Ascending aorta (tissue), 2 donors: ENCODE measurements around the gene TMEM135. TPM values are rescaled to one million over a fixed set of nuclear protein-coding genes. Genes with fewer than 3 reads are reported as not detected.

Source experiments
- DNase-seq, 2 donors: peaks; one replicate each; pipeline ENCODE4 v3.0.0-alpha.2; 2019; ENCODE audit warnings: low spot score in 2 of 2
- H3K27ac ChIP-seq, 2 donors: fragments of 200-600 bp; sonication (generic); one replicate each; pipeline ENCODE4 v1.5.1; 2016 to 2017; ENCODE audit warnings: mild to moderate bottlenecking in 1 of 2
- H3K27me3 ChIP-seq: fragments of 200-600 bp; sonication (generic); one replicate; pipeline ENCODE4 v1.5.1; 2017
- H3K36me3 ChIP-seq, 2 donors: fragments of 200-600 bp; sonication (generic); one replicate each; pipeline ENCODE4 v1.5.1; 2016
- H3K4me1 ChIP-seq, 2 donors: fragments of 200-600 bp; sonication (generic); one replicate each; pipeline ENCODE4 v1.5.1; 2016 to 2017; ENCODE audit warnings: mild to moderate bottlenecking in 1 of 2
- H3K4me3 ChIP-seq, 2 donors: fragments of 200-600 bp; sonication (generic); one replicate each; pipeline ENCODE4 v1.5.1; 2016 to 2017; ENCODE audit warnings: mild to moderate bottlenecking in 1 of 2
- H3K9me3 ChIP-seq, 2 donors: fragments of 200-600 bp; sonication (generic); one replicate each; pipeline ENCODE4 v1.5.1; 2016
- CTCF ChIP-seq, 3 experiments: fragments of 200-600 bp in 2 of 3; fragments of 450-650 bp in 1 of 3; sonication (generic) in 2 of 3; IDR thresholded peaks; one replicate each; pipeline ENCODE4 v1.5.1; 2016 to 2019; ENCODE audit warnings: antibody characterized with exemption in 3 of 3, mild to moderate bottlenecking in 1 of 3, moderate library complexity in 1 of 3
- intact Hi-C: fragments of 100-400 bp; cut with DNase I; formaldehyde crosslinking; loops from one replicate; pipeline ENCODE4 v1.15.1; 2023
- total RNA-seq: library from RNA; depleted of rRNA; stranded (reverse); fragments of >200 nt; gene quantifications from one replicate; pipeline ENCODE4 v1.1.0, GENCODE V29; 2016

TMEM135 gene
- total RNA-seq, 1 donor from 2014 or later, result 18.4 TPM

DNA sequence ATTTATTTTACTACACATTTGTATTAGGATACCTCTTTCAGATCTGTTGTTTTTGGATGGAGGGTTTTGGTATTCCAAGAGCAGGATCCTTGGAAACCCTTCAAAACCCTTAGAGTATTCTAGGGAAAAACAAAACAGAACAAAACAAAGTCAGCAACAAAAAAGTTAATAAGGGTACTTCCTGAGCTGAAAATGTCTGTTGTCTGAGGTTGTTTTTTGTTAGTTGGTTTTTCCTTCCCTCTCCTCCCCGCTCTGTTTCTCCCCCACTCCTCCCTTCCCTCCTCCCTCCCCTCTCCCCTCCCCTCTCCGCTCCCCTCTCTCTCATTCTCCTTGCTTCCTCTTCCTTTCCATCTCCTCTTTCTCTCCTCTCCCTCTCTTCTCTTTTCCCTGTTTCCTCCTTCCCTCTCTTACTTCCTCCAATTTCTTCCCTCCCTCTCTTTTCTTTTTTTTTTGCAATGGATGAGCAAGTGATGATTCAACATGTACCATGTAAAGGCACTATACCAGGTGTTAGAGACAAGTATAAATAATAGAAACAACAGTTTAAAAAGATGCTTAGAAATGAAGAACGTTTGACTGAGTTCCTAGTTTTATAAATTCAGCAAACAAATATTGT lies 160.6 kb downstream of the TMEM135 start:
- Histone ChIP-seq H3K27me3 (no peaks in the 10 kb centered on the region), H3K9me3 (no peaks in the 10 kb centered on the region), H3K27ac (no peak overlapping the region), H3K36me3 (no peaks in the 10 kb centered on the region), H3K4me3 (no peak overlapping the region), H3K4me1 (no peaks in the 10 kb centered on the region)
- DNase-seq, result no peak
- intact Hi-C loops, result no loop called here
- TF ChIP-seq CTCF (IDR thresholded peaks at IDR 0.05), result no peak

DNA sequence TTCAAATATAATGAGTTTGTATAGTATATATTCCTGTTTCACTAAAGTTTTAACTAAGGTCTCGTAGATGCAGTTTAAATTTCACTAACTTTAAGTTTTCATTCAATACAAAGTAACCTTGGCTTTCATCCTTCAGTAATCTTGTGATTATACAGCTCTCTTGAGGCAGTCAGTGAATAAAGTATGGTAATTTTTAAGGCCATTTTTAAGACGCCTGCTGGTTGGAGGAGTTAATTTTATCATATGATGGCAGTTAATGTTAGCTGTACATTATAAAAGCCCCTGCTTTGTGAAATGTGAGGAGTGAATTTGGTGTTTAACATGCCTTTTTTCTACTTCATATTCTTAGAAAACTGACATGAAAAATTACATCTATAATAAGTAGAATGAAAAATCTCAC lies 163.6 kb downstream of the TMEM135 start:
- peaks cover 0 to 2% of the 10 kb centered on the region in 2 donors for H3K4me1 ChIP-seq
- H3K9me3 ChIP-seq, result no peaks in the 10 kb centered on the region
- H3K36me3 ChIP-seq, result no peaks in the 10 kb centered on the region
- no peak for DNase-seq
- TF ChIP-seq CTCF (IDR thresholded peaks at IDR 0.05), result no peak
- H3K27ac ChIP-seq, result no peak overlapping the region
- no peak overlapping the region for H3K4me3 ChIP-seq
- H3K27me3 ChIP-seq, result no peaks in the 10 kb centered on the region
- intact Hi-C loops, result no loop called here

GRCh38 chr11:87203907-87204602 lies 166.3 kb downstream of the TMEM135 start:
- peaks cover 0 to 2% of the 10 kb centered on the region in 2 donors for H3K4me1 ChIP-seq
- no peaks in the 10 kb centered on the region for H3K36me3 ChIP-seq
- no peak for DNase-seq
- no peak overlapping the region for H3K4me3 ChIP-seq
- H3K27ac ChIP-seq, result no peak overlapping the region
- H3K27me3 ChIP-seq, result no peaks in the 10 kb centered on the region
- TF ChIP-seq CTCF (IDR thresholded peaks at IDR 0.05), result no peak
- intact Hi-C loops, result no loop called here
- H3K9me3 ChIP-seq, result no peaks in the 10 kb centered on the region

- no peaks in the 10 kb centered on the region for H3K9me3 ChIP-seq
- H3K36me3 ChIP-seq, result no peaks in the 10 kb centered on the region
- no peak for TF ChIP-seq CTCF (IDR thresholded peaks at IDR 0.05)
- no peak overlapping the region for H3K27ac ChIP-seq
- intact Hi-C loops, result no loop called here
- H3K4me3 ChIP-seq, result no peak overlapping the region
- H3K27me3 ChIP-seq, result no peaks in the 10 kb centered on the region
- H3K4me1 ChIP-seq, result no peaks in the 10 kb centered on the region
- DNase-seq, result no peak
Observed at GRCh38 chr11:87212891-87213290, 175.2 kb downstream of the TMEM135 start.

DNA sequence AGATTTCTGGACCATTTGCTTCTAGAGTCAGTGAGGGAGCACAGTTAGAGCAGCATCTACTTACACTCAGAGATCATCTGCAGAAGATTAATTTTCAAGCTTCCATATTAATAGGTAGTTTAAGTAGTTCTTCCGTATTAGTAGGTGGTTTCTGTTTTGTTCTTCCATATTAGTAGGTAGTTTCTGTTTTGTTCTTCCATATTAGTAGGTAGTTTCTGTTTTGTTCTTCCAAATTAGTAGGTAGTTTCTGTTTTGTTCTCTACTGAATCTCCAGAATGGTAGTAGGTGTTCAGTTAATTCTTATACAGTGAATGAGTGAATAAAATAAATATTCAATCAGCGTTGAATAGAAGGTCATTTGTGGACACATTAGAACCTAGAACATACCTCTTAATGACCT lies 175.7 kb downstream of the TMEM135 start:
- H3K27me3 ChIP-seq, result no peaks in the 10 kb centered on the region

More for the DNA sequence above, 175.7 kb downstream of the TMEM135 start:
- intact Hi-C loops, result no loop called here
- no peak for DNase-seq
- no peaks in the 10 kb centered on the region for H3K9me3 ChIP-seq
- H3K4me3 ChIP-seq, result no peak overlapping the region
- TF ChIP-seq CTCF (IDR thresholded peaks at IDR 0.05), result no peak
- no peak overlapping the region for H3K27ac ChIP-seq
- H3K36me3 ChIP-seq, result no peaks in the 10 kb centered on the region
- H3K4me1 ChIP-seq, result no peaks in the 10 kb centered on the region
